HepG2 (cell line): ENCODE measurements around the gene FAM163A.

Source experiments
- CHD4 ChIP-seq: fragments of 200-600 bp; sonication (generic); IDR thresholded peaks from 2 replicates; pipeline ENCODE4 v1.7.0; 2017; ENCODE audit warnings: mild to moderate bottlenecking, low read length, borderline replicate concordance
- ELF4 ChIP-seq: sonication (generic); formaldehyde crosslinking; IDR thresholded peaks from 2 replicates; pipeline ENCODE4 v1.5.0; 2020; ENCODE audit warnings: missing genetic modification reagents, mild to moderate bottlenecking, moderate library complexity, borderline replicate concordance
- EP300 ChIP-seq, 3 experiments: sonication (generic) in 1 of 3; formaldehyde crosslinking in 1 of 3; IDR thresholded peaks; 2 replicates each; pipeline versions ENCODE4 v1.5.1 to v1.6.1; 2011 to 2020; ENCODE audit warnings: low read depth in 2 of 3, low read length in 2 of 3, borderline replicate concordance in 1 of 3, improper control_type of control experiment in 1 of 3, mild to moderate bottlenecking in 1 of 3, missing genetic modification reagents in 1 of 3, moderate library complexity in 1 of 3
- FOXM1 ChIP-seq: sonication (generic); formaldehyde crosslinking; IDR thresholded peaks from 2 replicates; pipeline ENCODE4 v1.5.0; 2020; ENCODE audit warnings: missing genetic modification reagents
- PCBP2 ChIP-seq: fragments of 200-400 bp; formaldehyde crosslinking; optimal IDR thresholded peaks from 2 replicates; pipeline ENCODE3; 2018; ENCODE audit warnings: low read length, low read depth; ENCODE audit not compliant: poor library complexity, severe bottlenecking
- POLR2A ChIP-seq, 2 experiments: IDR thresholded peaks; 2 replicates each; pipeline ENCODE4 v1.6.1; 2011; ENCODE audit warnings: low read depth in 2 of 2, low read length in 2 of 2, mild to moderate bottlenecking in 1 of 2, moderate library complexity in 1 of 2; ENCODE audit not compliant: insufficient read depth in 1 of 2
- RXRB ChIP-seq: IDR thresholded peaks from 2 replicates; pipeline ENCODE4 v1.6.1; 2016; ENCODE audit warnings: borderline replicate concordance, missing genetic modification reagents, missing compliant biosample characterization
- SMAD9 ChIP-seq: sonication (generic); formaldehyde crosslinking; IDR thresholded peaks from 2 replicates; pipeline ENCODE4 v1.5.1; 2020; ENCODE audit warnings: mild to moderate bottlenecking, missing genetic modification reagents
- YY1 ChIP-seq: IDR thresholded peaks from 2 replicates; pipeline ENCODE4 v1.6.1; 2011; ENCODE audit warnings: low read length, low read depth, moderate library complexity, mild to moderate bottlenecking; ENCODE audit not compliant: insufficient read depth, insufficient replicate concordance
- ZFP41 ChIP-seq: sonication (generic); formaldehyde crosslinking; IDR thresholded peaks from 2 replicates; pipeline ENCODE4 v1.4.0; 2020; ENCODE audit warnings: mild to moderate bottlenecking, missing genetic modification reagents, borderline replicate concordance
- TF ChIP-seq, protein P1 (sequence below), 2 experiments: sonication (generic) in 1 of 2; formaldehyde crosslinking in 1 of 2; IDR thresholded peaks; 2 replicates each; pipeline versions ENCODE4 v1.4.0 to v1.6.1; 2018 to 2020; ENCODE audit warnings: missing genetic modification reagents in 2 of 2, borderline replicate concordance in 1 of 2, low read depth in 1 of 2, mild to moderate bottlenecking in 1 of 2, missing biosample characterization in 1 of 2
- TF ChIP-seq, protein P2 (sequence below): sonication (generic); formaldehyde crosslinking; IDR thresholded peaks from 2 replicates; pipeline ENCODE4 v1.5.0; 2020; ENCODE audit warnings: mild to moderate bottlenecking, missing genetic modification reagents, moderate library complexity
- TF ChIP-seq, protein P3 (sequence below): sonication (generic); formaldehyde crosslinking; IDR thresholded peaks from 2 replicates; pipeline ENCODE4 v1.4.0; 2020; ENCODE audit warnings: missing genetic modification reagents
- TF ChIP-seq, protein P4 (sequence below): conservative IDR thresholded peaks from 2 replicates; pipeline ENCODE4 v1.6.1; 2018; ENCODE audit warnings: missing genetic modification reagents

DNA sequence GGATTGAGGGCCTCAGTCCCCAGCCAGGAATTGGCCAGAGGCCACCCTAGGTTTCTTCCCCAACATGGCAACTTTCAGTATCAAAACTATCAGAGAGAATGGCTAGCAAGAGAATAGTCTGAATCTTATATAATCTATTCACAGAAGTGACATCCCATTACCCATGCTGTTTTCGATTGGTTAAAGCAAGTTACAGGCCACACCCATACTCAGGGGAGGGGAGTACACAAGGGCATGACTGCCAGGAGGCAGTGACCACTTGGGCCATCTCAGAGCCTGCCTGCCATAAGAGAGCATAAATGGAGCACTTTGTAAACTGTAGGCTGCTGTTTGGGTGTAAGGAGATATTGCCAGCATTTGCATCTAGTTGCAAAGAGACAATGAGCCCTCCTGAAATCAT is 65.4 kb downstream of the FAM163A start:
- TF ChIP-seq, protein P1, sequence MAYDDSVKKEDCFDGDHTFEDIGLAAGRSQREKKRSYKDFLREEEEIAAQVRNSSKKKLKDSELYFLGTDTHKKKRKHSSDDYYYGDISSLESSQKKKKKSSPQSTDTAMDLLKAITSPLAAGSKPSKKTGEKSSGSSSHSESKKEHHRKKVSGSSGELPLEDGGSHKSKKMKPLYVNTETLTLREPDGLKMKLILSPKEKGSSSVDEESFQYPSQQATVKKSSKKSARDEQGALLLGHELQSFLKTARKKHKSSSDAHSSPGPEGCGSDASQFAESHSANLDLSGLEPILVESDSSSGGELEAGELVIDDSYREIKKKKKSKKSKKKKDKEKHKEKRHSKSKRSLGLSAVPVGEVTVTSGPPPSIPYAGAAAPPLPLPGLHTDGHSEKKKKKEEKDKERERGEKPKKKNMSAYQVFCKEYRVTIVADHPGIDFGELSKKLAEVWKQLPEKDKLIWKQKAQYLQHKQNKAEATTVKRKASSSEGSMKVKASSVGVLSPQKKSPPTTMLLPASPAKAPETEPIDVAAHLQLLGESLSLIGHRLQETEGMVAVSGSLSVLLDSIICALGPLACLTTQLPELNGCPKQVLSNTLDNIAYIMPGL (CRISPR knock-in tag; IDR thresholded peaks at IDR 0.05; ENCODE audit: borderline replicate concordance in 1 of 2, low read depth in 1 of 2), result no peak
- TF ChIP-seq SMAD9 (CRISPR knock-in tag) (no peak), YY1 (no peak), EP300 (IDR thresholded peaks at IDR 0.05; ENCODE audit: low read depth in 2 of 2, low read length in 2 of 2) (no peak), EP300 (CRISPR knock-in tag; IDR thresholded peaks at IDR 0.05; ENCODE audit: borderline replicate concordance) (no peak), ELF4 (CRISPR knock-in tag) (no peak), PCBP2 (no peak), ZFP41 (CRISPR knock-in tag) (no peak), FOXM1 (CRISPR knock-in tag) (no peak), RXRB (CRISPR knock-in tag) (no peak), CHD4 (no peak), POLR2A (IDR thresholded peaks at IDR 0.05; ENCODE audit: insufficient read depth in 1 of 2, low read depth in 2 of 2, low read length in 2 of 2) (no peak)
- TF ChIP-seq, protein P2, sequence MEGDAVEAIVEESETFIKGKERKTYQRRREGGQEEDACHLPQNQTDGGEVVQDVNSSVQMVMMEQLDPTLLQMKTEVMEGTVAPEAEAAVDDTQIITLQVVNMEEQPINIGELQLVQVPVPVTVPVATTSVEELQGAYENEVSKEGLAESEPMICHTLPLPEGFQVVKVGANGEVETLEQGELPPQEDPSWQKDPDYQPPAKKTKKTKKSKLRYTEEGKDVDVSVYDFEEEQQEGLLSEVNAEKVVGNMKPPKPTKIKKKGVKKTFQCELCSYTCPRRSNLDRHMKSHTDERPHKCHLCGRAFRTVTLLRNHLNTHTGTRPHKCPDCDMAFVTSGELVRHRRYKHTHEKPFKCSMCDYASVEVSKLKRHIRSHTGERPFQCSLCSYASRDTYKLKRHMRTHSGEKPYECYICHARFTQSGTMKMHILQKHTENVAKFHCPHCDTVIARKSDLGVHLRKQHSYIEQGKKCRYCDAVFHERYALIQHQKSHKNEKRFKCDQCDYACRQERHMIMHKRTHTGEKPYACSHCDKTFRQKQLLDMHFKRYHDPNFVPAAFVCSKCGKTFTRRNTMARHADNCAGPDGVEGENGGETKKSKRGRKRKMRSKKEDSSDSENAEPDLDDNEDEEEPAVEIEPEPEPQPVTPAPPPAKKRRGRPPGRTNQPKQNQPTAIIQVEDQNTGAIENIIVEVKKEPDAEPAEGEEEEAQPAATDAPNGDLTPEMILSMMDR, result no peak
- TF ChIP-seq, protein P3, sequence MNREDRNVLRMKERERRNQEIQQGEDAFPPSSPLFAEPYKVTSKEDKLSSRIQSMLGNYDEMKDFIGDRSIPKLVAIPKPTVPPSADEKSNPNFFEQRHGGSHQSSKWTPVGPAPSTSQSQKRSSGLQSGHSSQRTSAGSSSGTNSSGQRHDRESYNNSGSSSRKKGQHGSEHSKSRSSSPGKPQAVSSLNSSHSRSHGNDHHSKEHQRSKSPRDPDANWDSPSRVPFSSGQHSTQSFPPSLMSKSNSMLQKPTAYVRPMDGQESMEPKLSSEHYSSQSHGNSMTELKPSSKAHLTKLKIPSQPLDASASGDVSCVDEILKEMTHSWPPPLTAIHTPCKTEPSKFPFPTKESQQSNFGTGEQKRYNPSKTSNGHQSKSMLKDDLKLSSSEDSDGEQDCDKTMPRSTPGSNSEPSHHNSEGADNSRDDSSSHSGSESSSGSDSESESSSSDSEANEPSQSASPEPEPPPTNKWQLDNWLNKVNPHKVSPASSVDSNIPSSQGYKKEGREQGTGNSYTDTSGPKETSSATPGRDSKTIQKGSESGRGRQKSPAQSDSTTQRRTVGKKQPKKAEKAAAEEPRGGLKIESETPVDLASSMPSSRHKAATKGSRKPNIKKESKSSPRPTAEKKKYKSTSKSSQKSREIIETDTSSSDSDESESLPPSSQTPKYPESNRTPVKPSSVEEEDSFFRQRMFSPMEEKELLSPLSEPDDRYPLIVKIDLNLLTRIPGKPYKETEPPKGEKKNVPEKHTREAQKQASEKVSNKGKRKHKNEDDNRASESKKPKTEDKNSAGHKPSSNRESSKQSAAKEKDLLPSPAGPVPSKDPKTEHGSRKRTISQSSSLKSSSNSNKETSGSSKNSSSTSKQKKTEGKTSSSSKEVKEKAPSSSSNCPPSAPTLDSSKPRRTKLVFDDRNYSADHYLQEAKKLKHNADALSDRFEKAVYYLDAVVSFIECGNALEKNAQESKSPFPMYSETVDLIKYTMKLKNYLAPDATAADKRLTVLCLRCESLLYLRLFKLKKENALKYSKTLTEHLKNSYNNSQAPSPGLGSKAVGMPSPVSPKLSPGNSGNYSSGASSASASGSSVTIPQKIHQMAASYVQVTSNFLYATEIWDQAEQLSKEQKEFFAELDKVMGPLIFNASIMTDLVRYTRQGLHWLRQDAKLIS (CRISPR knock-in tag), result no peak
- TF ChIP-seq, protein P4, sequence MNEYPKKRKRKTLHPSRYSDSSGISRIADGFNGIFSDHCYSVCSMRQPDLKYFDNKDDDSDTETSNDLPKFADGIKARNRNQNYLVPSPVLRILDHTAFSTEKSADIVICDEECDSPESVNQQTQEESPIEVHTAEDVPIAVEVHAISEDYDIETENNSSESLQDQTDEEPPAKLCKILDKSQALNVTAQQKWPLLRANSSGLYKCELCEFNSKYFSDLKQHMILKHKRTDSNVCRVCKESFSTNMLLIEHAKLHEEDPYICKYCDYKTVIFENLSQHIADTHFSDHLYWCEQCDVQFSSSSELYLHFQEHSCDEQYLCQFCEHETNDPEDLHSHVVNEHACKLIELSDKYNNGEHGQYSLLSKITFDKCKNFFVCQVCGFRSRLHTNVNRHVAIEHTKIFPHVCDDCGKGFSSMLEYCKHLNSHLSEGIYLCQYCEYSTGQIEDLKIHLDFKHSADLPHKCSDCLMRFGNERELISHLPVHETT (CRISPR knock-in tag), result no peak
